GM23248 (cell line): ENCODE data around the gene CMKLR1. TPM values are rescaled to one million over a fixed set of nuclear protein-coding genes. Genes with fewer than 3 reads are reported as not detected.

Source experiments
- DNase-seq: peaks from one replicate; pipeline ENCODE4 v3.0.0-alpha.2; 2015
- H2AFZ ChIP-seq: fragments of 200-600 bp; sonication (generic); 2 replicates; pipeline ENCODE4 v1.6.1; 2016; ENCODE audit warnings: antibody characterized with exemption
- H3F3A ChIP-seq: fragments of 200-600 bp; sonication (generic); 2 replicates; pipeline ENCODE4 v1.6.1; 2016; ENCODE audit warnings: mild to moderate bottlenecking, antibody characterized with exemption, mixed run types; ENCODE audit not compliant: insufficient read depth
- H3K27ac ChIP-seq: fragments of 200-600 bp; sonication (generic); 2 replicates; pipeline ENCODE4 v1.5.1; 2016; ENCODE audit warnings: mild to moderate bottlenecking
- H3K27me3 ChIP-seq: fragments of 200-600 bp; sonication (generic); replicated peaks from 2 replicates; pipeline ENCODE4 v1.6.1; 2016; ENCODE audit warnings: mild to moderate bottlenecking; ENCODE audit not compliant: insufficient read depth
- H3K36me3 ChIP-seq: fragments of 200-600 bp; sonication (generic); 2 replicates; pipeline ENCODE4 v1.6.1; 2016; ENCODE audit warnings: low read depth, mild to moderate bottlenecking
- H3K4me1 ChIP-seq: fragments of 200-600 bp; sonication (generic); 2 replicates; pipeline ENCODE4 v1.6.1; 2016; ENCODE audit warnings: mild to moderate bottlenecking; ENCODE audit not compliant: insufficient read depth
- H3K4me2 ChIP-seq: fragments of 200-600 bp; sonication (generic); one replicate; pipeline ENCODE4 v1.6.1; 2016; ENCODE audit warnings: mild to moderate bottlenecking; ENCODE audit not compliant: unreplicated experiment
- H3K4me3 ChIP-seq: fragments of 200-600 bp; sonication (generic); 2 replicates; pipeline ENCODE4 v1.5.1; 2016; ENCODE audit warnings: mild to moderate bottlenecking
- H3K79me2 ChIP-seq: fragments of 200-600 bp; sonication (generic); 2 replicates; pipeline ENCODE4 v1.6.1; 2016; ENCODE audit warnings: mild to moderate bottlenecking; ENCODE audit not compliant: insufficient read depth
- H3K9ac ChIP-seq: fragments of 200-600 bp; sonication (generic); 2 replicates; pipeline ENCODE4 v1.6.1; 2016; ENCODE audit warnings: mild to moderate bottlenecking
- H3K9me2 ChIP-seq: fragments of 200-600 bp; sonication (generic); 2 replicates; pipeline ENCODE4 v1.6.1; 2016; ENCODE audit warnings: mixed run types, mild to moderate bottlenecking, moderate library complexity; ENCODE audit not compliant: insufficient read depth
- H3K9me3 ChIP-seq: fragments of 200-600 bp; sonication (generic); one replicate; pipeline ENCODE4 v1.6.1; 2017; ENCODE audit warnings: low read depth
- H4K20me1 ChIP-seq: fragments of 200-600 bp; sonication (generic); 2 replicates; pipeline ENCODE4 v1.6.0; 2016; ENCODE audit not compliant: insufficient read depth
- EZH2 ChIP-seq: fragments of 200-600 bp; sonication (generic); IDR thresholded peaks from 2 replicates; pipeline ENCODE4 v1.6.1; 2018; ENCODE audit warnings: antibody characterized with exemption, mild to moderate bottlenecking; ENCODE audit not compliant: insufficient read depth, poor library complexity, severe bottlenecking
- EZH2phosphoT487 ChIP-seq: fragments of 200-600 bp; sonication (generic); IDR thresholded peaks from 2 replicates; pipeline ENCODE4 v1.6.1; 2018; ENCODE audit warnings: antibody characterized with exemption, moderate library complexity, mild to moderate bottlenecking, low read depth; ENCODE audit not compliant: insufficient read depth
- WGBS, 2 experiments: methylation state at CpG; one replicate each; pipeline ENCODE4 v1.1.6; 2015 to 2017; ENCODE audit warnings: low lambda C conversion rate in 2 of 2, low coverage in 1 of 2; ENCODE audit errors: missing lambda C conversion rate in 2 of 2; 5-methylcytosine and 5-hydroxymethylcytosine counted together
- in situ Hi-C: fragments of 300-500 bp; cut with MboI; formaldehyde crosslinking; loops from 2 replicates; pipeline ENCODE4 v1.15.0; 2020
- polyA plus RNA-seq: library from polyadenylated mRNA; unstranded; fragments of >200 nt; fragmentation: Nextera tagmentation; extraction: Ambion mirVana; gene quantifications from 2 replicates; pipeline ENCODE4 v1.2.1, GENCODE V29; 2016
- total RNA-seq: library from RNA; depleted of rRNA; stranded (reverse); fragments of >200 nt; shearing (Covaris generic); gene quantifications from 2 replicates; pipeline ENCODE4 v1.2.3, GENCODE V29; 2014

Gene CMKLR1
- total and polyA plus RNA-seq, 2 experiments from 2014 or later = 1.9 to 2.9 TPM

DNA sequence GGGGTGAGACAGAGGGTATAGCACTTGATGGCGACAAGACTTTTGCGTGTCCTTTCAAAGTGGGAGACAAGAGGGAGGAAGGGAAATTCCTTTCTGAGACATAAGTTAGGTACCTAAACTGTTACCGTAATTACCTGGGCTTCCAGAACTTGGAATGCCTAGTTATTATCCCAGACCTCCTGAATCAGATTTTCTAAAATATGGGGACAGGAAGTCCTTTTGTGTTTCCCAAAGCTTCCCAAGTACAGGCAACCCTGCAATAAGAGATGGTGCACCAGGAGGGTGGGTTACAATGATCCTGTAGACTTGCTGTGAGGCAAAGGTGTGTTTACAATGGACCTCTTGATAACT, 83.9 kb downstream of the CMKLR1 start:
- H3K36me3 ChIP-seq = no peaks in the 10 kb centered on the region
- H4K20me1 ChIP-seq = no peaks in the 10 kb centered on the region
- DNase-seq = no peak
- TF ChIP-seq EZH2phosphoT487 (no peak), EZH2 (no peak)
- no peaks in the 10 kb centered on the region for H3K9me2 ChIP-seq
- H3K4me2 ChIP-seq = no peak overlapping the region
- WGBS, 2 experiments = 42 to 45% methylated on average over 3 of the region's 3 CpGs
- peaks cover 7% of the 10 kb centered on the region; the same call in 1 of the 2 replicates for H3K27me3 ChIP-seq
- in situ Hi-C loops = no loop called here
- no peaks in the 10 kb centered on the region for H3K79me2 ChIP-seq
- H3K27ac ChIP-seq = no peak overlapping the region
- H3K4me3 ChIP-seq = no peak overlapping the region
- no peaks in the 10 kb centered on the region for H3F3A ChIP-seq
- H3K4me1 ChIP-seq = no peaks in the 10 kb centered on the region
- H3K9ac ChIP-seq = no peak overlapping the region
- H2AFZ ChIP-seq = no peak overlapping the region
- H3K9me3 ChIP-seq = no peaks in the 10 kb centered on the region

GRCh38 chr12:108254517-108255251, 84.4 kb downstream of the CMKLR1 start:
- 20 to 24% methylated on average over 13 of the region's 13 CpGs for WGBS, 2 experiments
- TF ChIP-seq EZH2 (no peak), EZH2phosphoT487 (no peak)
- Histone ChIP-seq H3K4me3 (no peak overlapping the region), H3K27ac (no peak overlapping the region), H2AFZ (no peak overlapping the region), H3K36me3 (no peaks in the 10 kb centered on the region), H3K9ac (no peak overlapping the region), H3K4me1 (no peaks in the 10 kb centered on the region), H3K9me3 (no peaks in the 10 kb centered on the region), H3K27me3 (peaks cover 7% of the 10 kb centered on the region; the same call in 1 of the 2 replicates), H4K20me1 (no peaks in the 10 kb centered on the region), H3K4me2 (no peak overlapping the region), H3K9me2 (no peaks in the 10 kb centered on the region), H3K79me2 (no peaks in the 10 kb centered on the region), H3F3A (no peaks in the 10 kb centered on the region)
- in situ Hi-C loops = no loop called here
- DNase-seq = no peak

GRCh38 chr12:108254030-108254429, 85.1 kb downstream of the CMKLR1 start:
- TF ChIP-seq EZH2 (no peak), EZH2phosphoT487 (no peak)
- no peak overlapping the region for H3K4me3 ChIP-seq
- no peaks in the 10 kb centered on the region for H3K4me1 ChIP-seq
- H3K9ac ChIP-seq = no peak overlapping the region
- no peak overlapping the region for H2AFZ ChIP-seq
- no peaks in the 10 kb centered on the region for H3K9me2 ChIP-seq
- 7 to 8% methylated on average over 5 of the region's 5 CpGs for WGBS, 2 experiments
- H3K79me2 ChIP-seq = no peaks in the 10 kb centered on the region
- H3K36me3 ChIP-seq = no peaks in the 10 kb centered on the region
- no peak for DNase-seq
- no peak overlapping the region for H3K4me2 ChIP-seq
- H3K9me3 ChIP-seq = no peaks in the 10 kb centered on the region
- in situ Hi-C loops = no loop called here
- H4K20me1 ChIP-seq = no peaks in the 10 kb centered on the region
- H3F3A ChIP-seq = no peaks in the 10 kb centered on the region
- H3K27me3 ChIP-seq = peaks cover 7% of the 10 kb centered on the region; the same call in 1 of the 2 replicates
- H3K27ac ChIP-seq = no peak overlapping the region

GRCh38 chr12:108253540-108253939, 85.6 kb downstream of the CMKLR1 start:
- peaks cover 7% of the 10 kb centered on the region; the same call in 1 of the 2 replicates for H3K27me3 ChIP-seq
- whole genome bisulfite sequencing, 2 experiments = 1 to 3% methylated on average over 3 to 4 of the region's 4 CpGs
- H3K36me3 ChIP-seq = no peaks in the 10 kb centered on the region
- H3K4me2 ChIP-seq = no peak overlapping the region
- no peaks in the 10 kb centered on the region for H4K20me1 ChIP-seq
- H3K27ac ChIP-seq = no peak overlapping the region
- no peak for DNase-seq
- no peak overlapping the region for H3K9ac ChIP-seq
- H2AFZ ChIP-seq = no peak overlapping the region
- no peak overlapping the region for H3K4me3 ChIP-seq
- H3K4me1 ChIP-seq = no peaks in the 10 kb centered on the region
- no peaks in the 10 kb centered on the region for H3K9me2 ChIP-seq
- in situ Hi-C loops = no loop called here
- TF ChIP-seq EZH2 = no peak
- no peak for TF ChIP-seq EZH2phosphoT487
- no peaks in the 10 kb centered on the region for H3K79me2 ChIP-seq
- H3K9me3 ChIP-seq = no peaks in the 10 kb centered on the region
- no peaks in the 10 kb centered on the region for H3F3A ChIP-seq

- DNase-seq = no peak
- H3K4me3 ChIP-seq = no peak overlapping the region
- no peak overlapping the region for H3K27ac ChIP-seq
- no peaks in the 10 kb centered on the region for H4K20me1 ChIP-seq
- no peak overlapping the region for H2AFZ ChIP-seq
- H3K4me1 ChIP-seq = no peaks in the 10 kb centered on the region
- H3K4me2 ChIP-seq = no peak overlapping the region
- H3F3A ChIP-seq = no peaks in the 10 kb centered on the region
- no peaks in the 10 kb centered on the region for H3K9me3 ChIP-seq
- 19 to 21% methylated on average over 7 of the region's 7 CpGs for WGBS, 2 experiments
- TF ChIP-seq EZH2phosphoT487 = no peak
- no peaks in the 10 kb centered on the region for H3K79me2 ChIP-seq
- H3K27me3 ChIP-seq = peaks cover 7% of the 10 kb centered on the region; the same call in 1 of the 2 replicates
- H3K36me3 ChIP-seq = no peaks in the 10 kb centered on the region
- no peaks in the 10 kb centered on the region for H3K9me2 ChIP-seq
- H3K9ac ChIP-seq = no peak overlapping the region
- in situ Hi-C loops = no loop called here
These were observed 86.6 kb downstream of the CMKLR1 start for GRCh38 chr12:108252523-108252922.
